ENCODE measurements around the gene KLK7.

GRCh38 chr19:50959731-50960500 lies 23.8 kb downstream of the KLK7 start:
- TF ChIP-seq, protein P1, sequence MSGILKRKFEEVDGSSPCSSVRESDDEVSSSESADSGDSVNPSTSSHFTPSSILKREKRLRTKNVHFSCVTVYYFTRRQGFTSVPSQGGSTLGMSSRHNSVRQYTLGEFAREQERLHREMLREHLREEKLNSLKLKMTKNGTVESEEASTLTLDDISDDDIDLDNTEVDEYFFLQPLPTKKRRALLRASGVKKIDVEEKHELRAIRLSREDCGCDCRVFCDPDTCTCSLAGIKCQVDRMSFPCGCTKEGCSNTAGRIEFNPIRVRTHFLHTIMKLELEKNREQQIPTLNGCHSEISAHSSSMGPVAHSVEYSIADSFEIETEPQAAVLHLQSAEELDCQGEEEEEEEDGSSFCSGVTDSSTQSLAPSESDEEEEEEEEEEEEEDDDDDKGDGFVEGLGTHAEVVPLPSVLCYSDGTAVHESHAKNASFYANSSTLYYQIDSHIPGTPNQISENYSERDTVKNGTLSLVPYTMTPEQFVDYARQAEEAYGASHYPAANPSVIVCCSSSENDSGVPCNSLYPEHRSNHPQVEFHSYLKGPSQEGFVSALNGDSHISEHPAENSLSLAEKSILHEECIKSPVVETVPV (CRISPR knock-in tag; IDR thresholded peaks at IDR 0.05) = no peak
- TF ChIP-seq TCF4 (CRISPR knock-in tag; IDR thresholded peaks at IDR 0.05; ENCODE audit: borderline replicate concordance) (no peak), TSHZ2 (CRISPR knock-in tag; IDR thresholded peaks at IDR 0.05) (no peak), CSDC2 (CRISPR knock-in tag; IDR thresholded peaks at IDR 0.05) (no peak), OSR1 (CRISPR knock-in tag; IDR thresholded peaks at IDR 0.05) (no peak), PPARA (CRISPR knock-in tag; IDR thresholded peaks at IDR 0.05; ENCODE audit: borderline replicate concordance) (no peak), PATZ1 (CRISPR knock-in tag; IDR thresholded peaks at IDR 0.05; ENCODE audit: borderline replicate concordance) (no peak)
